T1000 (cell line): ENCODE data around the gene BNC2.
A peak's percentile ranks its signal among the peaks of the same experiment; 100 is the strongest.

Experiments
- DNase-seq: peaks from one replicate; lab custom pipeline; 2025; ENCODE audit warnings: mixed read lengths; lab: John Stamatoyannopoulos, UW

The BNC2 gene

DNA sequence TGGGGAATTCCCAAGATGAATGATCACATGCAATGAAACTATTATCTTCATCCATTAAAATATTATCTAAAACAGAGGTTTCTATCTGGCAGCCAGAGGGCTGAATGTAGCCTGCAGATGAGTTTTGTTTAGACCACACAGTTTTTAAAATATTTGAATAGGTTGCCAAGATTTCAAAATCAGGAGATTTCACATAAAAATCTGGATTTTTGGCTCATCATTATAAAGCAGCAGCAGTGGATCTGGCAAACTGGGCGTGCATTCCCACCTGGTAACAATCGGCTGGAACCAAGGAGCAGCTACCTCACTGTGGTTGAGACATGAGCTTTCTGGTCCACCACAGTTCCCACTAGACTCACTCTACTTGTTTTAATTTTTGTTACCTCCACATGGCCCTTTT is 155.1 kb downstream of the BNC2 start:
- DNase-seq = no peak

DNA sequence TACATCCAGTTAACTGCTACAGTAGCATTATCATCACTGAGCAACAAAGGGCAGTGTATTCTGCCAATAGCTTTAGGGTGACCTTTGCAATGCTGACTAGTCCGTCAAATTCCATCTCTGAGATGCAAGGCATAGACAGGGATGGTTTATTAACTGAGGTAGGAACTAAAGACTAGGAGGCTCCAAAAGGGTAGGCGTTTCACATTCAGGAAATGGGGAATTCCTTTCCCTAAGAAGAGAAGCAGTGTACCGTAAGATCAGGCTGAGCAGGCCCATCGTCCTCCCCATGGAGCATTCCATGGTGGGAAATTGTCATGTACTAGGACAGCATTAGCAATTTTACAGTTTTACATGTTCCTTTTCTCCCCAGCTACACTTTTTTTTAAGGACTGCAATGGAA is 157.7 kb downstream of the BNC2 start:
- no peak for DNase-seq

DNA sequence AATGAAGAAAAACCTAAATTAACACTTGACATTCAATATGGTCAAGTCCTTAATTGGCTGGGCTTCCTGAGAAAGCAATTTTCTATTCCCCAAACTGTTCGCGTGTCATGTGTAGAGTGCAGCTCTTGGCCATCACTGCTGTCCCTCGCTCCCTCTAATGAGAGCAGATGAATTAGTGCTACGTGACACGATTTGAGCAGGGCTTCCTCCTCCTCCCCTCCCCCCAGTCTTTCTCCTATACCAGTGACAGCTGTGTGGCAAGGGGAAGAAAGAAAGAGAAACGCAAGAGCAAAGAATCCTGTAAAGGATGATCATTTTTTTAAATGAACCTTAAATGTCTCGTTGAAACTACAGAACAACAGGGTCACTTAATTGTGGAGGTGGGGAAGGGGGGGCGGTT is 159.6 kb downstream of the BNC2 start:
- no peak for DNase-seq

DNA sequence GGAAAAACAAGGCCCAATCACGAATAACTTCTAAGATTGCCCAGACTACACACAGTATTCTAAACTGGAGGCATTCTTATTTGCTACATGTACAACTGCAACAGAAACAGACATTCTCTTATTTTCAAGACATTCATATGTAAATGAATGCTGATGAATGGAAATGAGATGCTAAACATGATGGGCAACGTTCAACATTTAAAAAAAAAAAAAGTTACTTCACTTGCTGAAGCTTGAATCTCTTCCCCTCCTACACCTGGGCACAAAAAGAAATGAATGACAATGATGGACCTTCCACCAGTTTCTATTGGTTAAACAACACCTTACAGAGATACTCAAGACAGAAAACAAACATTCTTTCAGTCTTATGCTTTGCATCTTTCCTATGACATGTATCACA is 160.5 kb downstream of the BNC2 start:
- DNase-seq = no peak

DNA sequence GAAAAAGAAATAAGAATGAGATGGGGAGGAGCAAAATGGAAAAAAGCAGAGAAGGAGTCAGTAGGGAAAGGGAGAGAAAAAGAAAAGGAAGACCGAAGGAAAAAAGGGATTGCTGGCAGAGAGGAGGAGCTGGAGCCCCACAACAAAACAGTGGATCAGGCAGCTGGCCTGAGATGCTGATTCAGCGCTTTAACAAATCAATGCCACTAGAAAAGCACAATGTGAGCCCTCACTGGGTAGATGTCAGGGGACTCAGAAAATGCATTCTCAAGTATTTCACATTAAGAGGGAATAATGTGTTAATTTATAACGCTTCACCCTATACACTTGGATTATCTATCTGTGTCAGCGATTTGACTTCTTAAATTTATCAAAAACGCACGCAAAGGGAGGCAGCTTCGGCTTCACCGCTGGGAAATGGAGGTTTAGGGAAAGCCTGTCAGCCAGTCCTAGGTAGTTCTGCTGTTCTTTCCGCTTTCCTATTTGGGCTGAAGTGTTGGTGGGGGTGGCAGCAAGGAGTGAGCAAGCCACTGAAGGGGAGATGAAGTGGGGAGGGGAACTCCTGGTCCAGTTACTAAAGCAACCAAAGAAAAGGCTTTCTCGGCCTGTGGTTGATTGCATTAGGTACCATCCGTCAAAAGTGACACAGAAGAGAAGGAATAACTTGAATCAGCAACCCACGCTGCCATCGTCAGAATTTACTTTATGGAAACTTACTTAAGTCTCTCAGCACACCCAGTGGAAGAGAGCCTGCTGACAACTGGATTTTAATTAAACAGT is 161.6 kb downstream of the BNC2 start:
- no peak for DNase-seq

DNA sequence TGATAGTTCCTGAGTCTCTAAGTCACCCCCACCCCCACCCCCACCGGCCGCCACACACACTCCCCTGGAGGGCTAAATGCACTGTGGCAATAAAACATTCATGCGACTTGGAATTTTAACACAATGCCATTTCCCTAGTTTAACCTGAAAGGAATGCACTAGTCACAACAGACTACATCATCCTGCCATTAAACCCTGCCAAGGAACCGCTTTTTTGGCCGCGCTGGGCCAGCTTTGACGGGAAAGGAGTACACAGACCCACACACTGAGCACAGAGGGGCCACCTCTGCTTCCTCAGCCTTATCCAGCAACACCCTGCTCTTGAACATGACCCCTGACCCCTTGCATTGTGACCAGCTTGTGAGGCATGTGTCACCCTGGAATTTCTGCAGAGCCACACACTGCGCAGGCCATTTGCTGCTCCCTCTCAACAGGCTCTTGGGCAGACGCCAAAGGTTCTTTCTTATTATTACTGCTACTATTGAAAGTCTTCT is 165.3 kb downstream of the BNC2 start:
- DNase-seq = peak; percentile 85

DNA sequence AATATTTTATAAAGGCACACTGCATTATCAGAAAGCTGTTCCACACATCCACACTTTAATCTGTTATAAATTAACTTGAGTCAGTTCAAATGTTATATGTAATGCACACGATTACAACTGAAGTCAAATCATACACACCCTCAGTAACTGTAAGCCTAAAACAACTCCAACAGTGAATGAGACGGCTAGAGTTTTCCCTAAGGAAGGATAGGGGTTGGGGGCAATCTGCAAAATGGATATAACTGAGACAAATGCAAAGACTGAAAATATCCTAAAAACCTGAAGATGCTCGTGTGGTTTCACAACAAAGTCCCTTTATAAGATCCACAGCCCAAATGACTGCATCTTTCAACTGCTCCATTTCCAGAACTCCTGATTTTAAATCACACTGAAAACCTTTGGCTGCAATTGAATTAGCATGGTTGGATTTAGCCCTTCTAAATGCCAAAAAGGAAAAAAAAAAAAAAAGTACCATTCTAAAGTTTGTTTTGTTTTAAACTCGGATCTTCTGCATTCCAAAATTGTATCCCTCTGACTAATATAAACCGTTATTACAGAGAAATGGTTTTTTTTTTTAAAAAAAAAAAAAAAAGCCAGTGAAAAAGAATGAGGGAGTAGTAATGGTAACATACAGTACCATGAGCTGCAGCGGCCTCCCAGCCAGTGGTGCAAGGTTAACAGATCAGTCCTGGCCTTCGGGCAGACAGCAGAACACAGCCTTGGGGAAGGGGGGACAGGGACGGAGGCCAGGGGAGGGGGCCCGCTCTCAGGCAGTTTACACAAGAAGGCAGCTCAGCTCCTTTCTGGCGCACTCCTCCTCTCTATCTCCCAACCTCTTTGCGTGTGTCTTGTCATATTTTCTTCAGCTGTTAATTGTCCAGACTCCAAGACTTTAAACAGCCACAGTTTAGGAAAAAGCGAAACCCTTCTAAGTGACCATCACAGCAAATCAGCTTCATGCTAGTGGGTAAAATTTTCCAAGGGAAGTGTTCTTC is 166.1 kb downstream of the BNC2 start:
- DNase-seq = no peak

DNA sequence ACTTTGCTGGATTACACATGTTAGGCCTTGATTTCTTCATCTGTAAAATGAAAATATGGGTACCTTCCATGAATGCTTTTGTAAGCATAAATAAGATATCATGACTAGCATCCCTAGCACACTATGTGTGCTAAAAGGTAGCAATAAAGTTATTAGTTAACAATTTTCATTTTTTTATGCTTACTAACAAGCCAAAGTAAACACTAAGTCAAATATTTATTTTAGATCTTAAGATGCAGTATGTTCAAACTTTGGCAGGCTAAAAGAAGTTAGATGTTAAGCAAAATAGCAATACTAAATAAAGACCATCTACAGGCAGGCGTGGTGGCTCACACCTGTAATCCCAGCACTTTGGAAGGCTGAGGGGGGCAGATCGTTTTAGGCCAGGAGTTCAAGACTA is 169.1 kb downstream of the BNC2 start:
- DNase-seq = no peak

DNA sequence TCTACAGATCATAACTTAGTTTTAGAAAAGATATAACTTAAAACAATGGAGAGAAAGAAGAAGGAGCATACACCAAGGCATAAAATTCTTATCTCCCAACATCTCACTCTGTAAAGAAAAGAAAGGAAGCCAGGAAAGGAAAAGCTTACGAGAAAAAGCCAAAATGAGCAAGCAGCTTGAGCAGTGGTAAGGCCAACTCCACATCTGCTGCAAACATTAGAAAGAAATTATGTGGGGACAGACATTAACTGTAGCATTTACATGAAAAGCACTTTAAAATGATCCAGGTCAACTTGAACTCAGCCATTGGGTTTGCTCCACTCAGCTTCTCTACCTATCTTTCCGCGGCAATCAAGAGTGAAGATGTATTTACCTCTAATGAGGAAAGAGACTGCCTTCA is 176.9 kb downstream of the BNC2 start:
- no peak for DNase-seq

DNA sequence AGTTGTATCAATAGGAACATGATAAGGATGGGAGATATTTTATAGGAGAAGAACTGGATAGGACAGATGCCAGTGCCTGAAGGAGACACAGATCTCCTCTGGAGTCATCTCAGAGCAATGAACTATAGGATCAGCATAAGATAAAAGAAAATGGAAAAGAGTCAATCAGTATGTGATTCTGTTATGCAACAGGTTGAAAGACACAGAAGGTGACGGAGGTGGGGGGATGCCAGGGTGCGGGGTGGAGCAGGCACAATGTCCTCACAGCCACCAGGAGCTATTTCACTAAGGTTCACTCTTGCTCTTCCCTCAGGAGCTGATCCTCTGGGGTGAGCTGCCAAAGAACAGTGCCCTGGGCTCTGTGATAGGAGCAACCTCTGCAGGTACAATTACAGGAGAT is 179.8 kb downstream of the BNC2 start:
- DNase-seq = no peak

DNA sequence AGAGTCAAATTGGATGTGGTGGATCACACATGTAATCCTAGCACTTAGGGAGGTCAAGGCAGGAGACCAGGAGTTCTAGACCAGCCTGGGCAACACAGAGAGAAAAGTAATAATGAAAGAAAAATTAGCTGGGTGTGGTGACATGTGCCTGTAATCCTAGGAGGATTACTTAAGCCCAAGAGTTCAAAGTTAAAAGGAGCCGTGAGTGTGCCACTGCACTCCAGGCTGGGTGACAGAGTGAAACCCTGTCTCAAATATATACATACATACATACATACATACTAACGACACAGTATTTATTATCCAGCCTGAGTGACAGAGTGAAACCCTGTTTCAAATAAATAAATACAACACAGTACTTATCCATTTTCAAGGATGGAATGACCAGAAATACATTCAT is 180.3 kb downstream of the BNC2 start:
- no peak for DNase-seq

DNA sequence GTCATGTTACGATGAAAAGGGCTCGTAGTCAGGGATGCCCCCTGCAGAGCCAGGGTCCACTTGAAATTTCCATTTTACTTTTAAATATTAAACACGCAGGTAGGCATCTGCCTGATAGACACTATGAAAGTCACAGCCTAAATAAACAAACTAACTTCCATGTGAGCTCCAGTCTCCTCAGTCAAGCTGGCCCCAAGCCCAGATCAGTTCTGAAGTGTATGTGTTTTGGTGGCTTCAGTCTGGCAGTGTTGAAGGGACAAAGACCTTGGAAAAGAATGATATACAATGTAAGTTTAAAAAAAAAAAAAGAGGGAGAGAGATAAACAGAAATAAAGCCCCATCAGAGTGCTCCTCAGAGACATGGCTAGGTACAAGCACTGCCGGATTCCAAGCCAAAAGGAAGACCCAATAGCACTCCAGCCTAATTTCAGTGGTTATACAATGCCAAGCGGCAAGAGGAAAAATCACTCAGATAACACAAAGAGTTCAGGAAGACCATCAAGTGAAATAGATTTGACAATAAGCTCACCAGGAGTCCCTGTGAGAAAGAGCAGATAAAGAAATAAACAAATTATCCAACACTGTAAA is 181.0 kb downstream of the BNC2 start:
- DNase-seq = no peak

DNA sequence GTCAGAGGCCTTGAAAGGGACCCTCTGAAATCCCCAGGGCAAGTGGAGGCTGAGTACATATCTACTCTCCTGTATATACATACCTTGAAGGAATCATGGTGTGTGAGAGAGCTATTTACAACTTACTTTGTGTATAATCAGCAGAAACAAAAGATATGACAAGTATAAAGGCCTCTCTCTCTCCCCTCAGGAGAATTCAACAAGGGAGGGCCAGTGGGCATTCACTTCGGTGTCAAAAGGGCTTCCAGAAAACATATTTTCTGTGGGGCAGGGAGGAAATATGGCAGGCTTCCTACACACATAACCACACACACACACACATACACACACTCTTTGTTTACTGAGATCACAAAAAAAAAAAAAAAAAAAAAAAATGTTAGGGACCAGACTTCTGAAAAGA is 181.7 kb downstream of the BNC2 start:
- no peak for DNase-seq

DNA sequence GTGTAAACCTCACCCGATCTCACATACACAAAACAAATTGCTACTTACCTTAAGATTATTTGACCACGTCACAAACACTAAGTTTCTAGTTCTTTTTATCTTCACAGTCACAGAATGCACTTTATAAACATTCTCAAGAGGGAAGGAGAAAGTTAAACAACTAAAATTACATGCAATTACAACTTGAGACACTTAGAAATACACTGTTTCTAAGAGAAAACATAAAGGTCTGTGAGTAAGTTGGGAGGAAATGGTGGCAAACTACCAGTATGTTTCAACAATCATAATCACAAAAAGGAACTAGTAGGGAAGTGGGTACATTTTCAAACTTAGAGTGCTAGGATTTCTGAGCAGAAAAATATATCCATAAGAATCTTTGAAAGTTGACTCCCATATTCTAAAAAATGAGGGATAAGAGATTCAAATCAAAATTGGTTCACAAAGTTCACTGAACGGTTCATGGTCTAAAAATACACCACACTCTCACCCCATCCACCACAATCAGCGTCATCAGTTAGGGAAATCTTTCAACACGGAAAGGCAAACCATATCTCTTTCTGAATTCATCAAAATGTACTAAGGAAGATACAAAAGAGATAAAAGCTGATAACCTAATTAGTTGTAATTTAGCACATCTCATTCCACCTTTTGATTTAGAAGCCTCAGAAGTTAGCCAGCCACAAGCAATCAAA is 182.6 kb downstream of the BNC2 start:
- DNase-seq = no peak

DNA sequence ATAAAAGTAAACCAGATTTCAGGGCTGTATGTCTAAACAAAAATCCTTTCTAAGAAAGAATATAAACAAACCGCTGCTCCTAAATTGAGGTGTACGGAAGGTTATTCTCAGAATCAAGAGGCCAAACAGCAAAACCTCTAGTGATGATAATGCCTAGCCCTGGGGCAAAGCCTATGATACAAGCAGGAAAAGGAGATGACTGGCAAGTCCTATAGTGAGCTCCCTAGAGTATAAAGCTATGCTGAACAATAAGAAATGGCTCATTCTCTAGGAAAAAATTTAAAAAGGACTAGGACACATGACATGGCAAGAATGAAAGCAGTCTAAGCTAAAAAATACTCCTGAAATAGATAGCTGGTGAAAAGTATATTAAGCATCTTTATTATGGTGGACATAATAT is 187.1 kb downstream of the BNC2 start:
- DNase-seq = peak; percentile 5

DNA sequence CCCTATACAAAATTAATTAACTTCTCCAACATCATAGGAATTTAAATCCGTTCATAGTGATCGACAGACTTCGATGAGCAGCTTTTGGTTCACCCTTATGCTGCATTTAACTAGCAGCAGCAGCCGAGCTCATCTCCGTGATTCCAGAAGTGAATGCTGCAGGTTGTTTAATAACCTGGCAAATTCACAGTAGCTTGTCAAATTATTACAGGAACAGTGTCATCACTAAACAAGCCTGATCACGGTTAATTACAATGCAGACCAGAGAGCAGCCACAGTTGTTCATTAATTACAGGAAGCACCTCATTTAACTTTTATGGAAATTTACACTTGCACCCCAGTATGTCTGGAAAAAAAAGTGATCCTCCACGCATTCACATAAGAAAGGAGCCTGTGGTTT is 188.2 kb downstream of the BNC2 start:
- DNase-seq = no peak

DNA sequence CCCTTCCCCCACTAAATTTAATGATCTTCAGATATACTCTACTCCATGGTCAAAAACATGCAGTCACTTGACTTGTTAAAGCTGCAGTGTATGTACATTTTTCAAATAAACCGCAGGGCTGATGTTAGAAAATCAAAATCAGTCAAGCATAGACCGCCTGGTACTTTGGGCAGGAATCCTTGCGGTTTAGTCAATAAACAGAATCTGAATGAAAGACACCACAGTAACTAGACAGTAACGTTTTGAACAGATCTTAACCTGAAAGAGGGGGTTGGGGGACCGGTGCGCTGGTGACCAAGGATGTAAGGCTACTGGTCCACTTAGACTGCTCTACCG is 188.8 kb downstream of the BNC2 start:
- DNase-seq = no peak

DNA sequence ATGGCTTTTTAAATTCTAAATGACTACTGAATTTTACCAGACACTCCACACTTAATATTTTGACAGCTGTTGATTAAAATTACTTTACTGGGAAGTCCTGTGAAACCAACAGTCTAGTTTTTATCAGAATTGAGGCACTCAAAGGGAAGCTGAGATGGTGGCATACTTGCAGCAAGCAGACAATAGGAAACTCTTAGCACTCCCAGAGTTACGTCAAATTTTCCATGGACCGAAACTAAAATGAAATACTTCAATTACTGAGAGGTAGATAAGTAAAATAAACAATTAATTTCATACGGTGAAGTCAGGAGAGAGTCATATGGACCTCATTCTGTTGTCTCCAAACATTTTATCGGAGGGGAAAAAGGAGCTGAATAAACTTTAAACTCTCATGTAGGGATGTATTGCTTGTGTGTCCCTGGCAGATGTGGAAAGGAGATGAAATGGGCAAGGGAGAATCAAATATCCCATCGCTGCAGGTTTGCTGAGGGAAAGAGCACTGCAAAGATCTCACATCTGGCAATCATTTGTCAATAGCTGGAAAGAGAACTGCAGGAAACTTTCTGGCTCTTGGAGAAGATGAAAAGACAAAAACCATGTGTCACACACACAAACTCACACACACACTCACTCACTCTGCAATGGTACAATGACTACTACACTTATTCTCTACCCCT is 189.4 kb downstream of the BNC2 start:
- DNase-seq = no peak

DNA sequence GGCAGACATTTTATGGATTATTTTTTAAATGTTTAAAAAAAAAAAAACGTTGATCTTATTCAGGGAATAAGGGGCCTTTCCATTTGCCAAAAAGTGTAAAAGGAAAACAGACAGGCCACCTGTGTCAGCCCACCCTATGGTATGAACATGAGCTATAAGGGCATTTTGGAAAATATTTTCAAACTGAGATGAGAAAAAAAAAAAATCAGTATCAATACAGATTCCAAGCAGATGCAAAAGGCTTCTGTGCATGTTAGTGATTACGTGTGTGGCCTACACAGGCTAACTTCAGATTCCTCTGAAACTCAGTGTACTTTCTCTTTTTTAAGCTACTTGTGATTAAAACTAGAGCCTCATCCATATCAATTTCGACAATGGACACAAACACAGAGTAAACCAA is 189.9 kb downstream of the BNC2 start:
- no peak for DNase-seq

DNA sequence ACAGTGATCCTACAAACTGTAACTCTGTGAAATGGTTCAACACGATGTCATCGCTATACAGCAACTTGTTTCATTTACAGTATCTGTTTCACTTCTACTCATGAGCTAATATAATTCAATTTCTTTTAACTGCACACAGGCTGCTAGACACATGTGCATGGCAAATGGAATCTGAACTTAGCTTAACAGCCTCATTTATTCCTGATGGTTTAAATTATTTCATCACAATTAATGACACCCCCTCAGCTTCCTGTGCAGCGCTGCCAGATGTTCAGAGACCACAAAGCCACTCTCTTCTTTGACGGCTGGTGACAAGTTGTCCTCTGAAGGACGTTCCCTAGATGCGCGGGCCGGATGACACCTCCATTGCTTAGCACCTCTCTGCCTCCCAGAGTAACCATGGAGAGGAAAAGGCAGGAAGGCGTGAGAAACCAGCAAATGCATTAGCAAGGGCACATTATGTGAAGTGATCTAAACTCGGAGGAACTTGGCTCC is 191.1 kb downstream of the BNC2 start:
- DNase-seq = no peak

DNA sequence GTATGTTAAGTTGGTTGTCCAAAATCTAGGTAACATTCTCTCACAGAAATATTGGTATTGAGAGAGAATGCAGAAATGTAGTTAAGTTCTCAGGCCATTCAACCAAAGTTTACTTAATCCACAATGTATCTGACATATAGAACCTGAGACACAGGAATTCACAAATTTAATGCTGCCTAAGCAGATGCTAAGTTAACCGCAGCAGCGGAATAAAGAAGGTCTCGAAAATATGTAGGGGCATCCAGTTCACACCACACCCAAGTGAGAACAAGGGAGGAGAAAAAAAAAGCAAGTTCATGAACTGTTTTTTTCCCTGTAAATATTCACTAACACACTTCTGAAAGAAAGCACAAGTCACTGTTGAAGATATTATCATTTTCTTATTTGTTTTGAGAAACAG is 194.0 kb downstream of the BNC2 start:
- DNase-seq = no peak
